ENCODE data around the gene RAD51B.

Gene RAD51B

GRCh38 chr14:68139431-68140075, 320.0 kb downstream of the RAD51B start:
- H3K4me3 ChIP-seq (replicated peaks in 1 of 2; ENCODE audit: low read depth in 2 of 2, low read length in 2 of 2) = no peak overlapping the region
- TF ChIP-seq CTCF (IDR thresholded peaks at IDR 0.05; ENCODE audit: low read depth, low read length) = no peak
- DNase-seq (ENCODE audit: low read depth in 2 of 2) = no peak

DNA sequence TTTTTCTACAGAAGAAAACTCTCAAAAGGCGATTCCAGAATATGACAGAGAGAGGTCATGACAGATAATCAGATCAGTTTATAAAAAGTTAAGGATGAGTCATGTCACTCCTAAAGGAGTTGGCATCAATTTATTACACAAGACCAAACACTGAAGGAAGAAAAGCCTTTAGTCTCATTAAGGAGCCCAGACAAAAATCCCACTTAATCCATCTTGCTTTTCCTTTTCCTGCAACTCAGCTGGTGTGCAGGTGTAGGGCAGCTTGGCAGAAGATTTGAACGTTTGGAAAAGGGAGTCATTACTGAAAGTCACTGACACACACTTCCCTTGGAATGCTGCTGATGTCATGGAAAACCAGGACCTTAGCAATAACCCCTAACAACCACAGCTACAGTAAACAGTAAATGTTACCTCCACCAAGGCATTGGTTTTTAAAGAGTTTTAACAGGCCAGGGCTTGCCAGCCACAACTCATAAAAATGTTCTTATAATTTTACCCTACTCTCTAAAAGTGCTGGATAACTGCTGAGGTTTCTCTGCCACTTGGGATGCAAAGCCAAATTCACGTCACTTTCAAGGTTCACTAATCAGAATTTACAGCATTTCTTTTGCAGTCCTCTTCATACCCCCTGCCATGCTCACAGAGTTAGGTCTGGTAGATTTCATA, 320.6 kb downstream of the RAD51B start:
- no peak overlapping the region for H3K4me3 ChIP-seq (replicated peaks in 1 of 2; ENCODE audit: low read depth in 2 of 2, low read length in 2 of 2)
- DNase-seq (ENCODE audit: low read depth in 2 of 2) = peak; percentile 93 to 98

GRCh38 chr14:68140806-68141205, 321.2 kb downstream of the RAD51B start:
- no peak for DNase-seq (ENCODE audit: low read depth in 2 of 2)
- H3K4me3 ChIP-seq (replicated peaks in 1 of 2; ENCODE audit: low read depth in 2 of 2, low read length in 2 of 2) = no peak overlapping the region
- TF ChIP-seq CTCF (IDR thresholded peaks at IDR 0.05; ENCODE audit: low read depth, low read length) = no peak

More for the DNA sequence above, 320.6 kb downstream of the RAD51B start:
- no peak for TF ChIP-seq CTCF (IDR thresholded peaks at IDR 0.05; ENCODE audit: low read depth, low read length)

GRCh38 chr14:68141281-68142088, 321.9 kb downstream of the RAD51B start:
- TF ChIP-seq CTCF (IDR thresholded peaks at IDR 0.05; ENCODE audit: low read depth, low read length) = no peak
- no peak overlapping the region for H3K4me3 ChIP-seq (replicated peaks in 1 of 2; ENCODE audit: low read depth in 2 of 2, low read length in 2 of 2)
- peak; percentile 46 to 70 for DNase-seq (ENCODE audit: low read depth in 2 of 2)

DNA sequence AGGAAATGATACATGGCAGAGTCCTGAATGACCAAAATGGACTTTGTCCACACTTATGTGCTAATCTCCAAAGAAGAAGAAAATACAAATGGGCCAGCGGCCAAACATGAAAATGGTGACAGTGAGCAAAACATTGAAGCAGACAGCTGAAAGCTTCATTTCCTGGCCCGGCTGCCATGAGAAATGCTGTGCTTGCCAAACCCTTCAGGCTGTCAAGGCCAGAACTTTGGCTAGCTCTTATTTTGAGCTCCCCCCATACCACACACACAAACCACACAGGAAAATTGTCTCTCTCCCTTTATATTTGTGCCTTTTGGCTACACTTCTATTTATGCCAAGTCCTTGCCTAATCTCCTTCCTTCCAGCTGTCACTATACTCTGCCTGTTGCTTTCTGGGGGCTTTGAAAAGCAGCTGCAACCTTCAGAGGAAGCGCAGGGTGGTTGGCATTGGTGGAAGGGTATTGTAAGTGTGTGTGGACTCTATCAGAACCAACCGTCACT, 323.8 kb downstream of the RAD51B start:
- no peak overlapping the region for H3K4me3 ChIP-seq (replicated peaks in 1 of 2; ENCODE audit: low read depth in 2 of 2, low read length in 2 of 2)
- DNase-seq (ENCODE audit: low read depth in 2 of 2) = peak; percentile 93 to 98
- TF ChIP-seq CTCF (IDR thresholded peaks at IDR 0.05; ENCODE audit: low read depth, low read length) = no peak

- H3K4me3 ChIP-seq (replicated peaks in 1 of 2; ENCODE audit: low read depth in 2 of 2, low read length in 2 of 2) = no peak overlapping the region
- TF ChIP-seq CTCF (IDR thresholded peaks at IDR 0.05; ENCODE audit: low read depth, low read length) = no peak
- DNase-seq (ENCODE audit: low read depth in 2 of 2) = peak; percentile 80 to 93
These were observed 324.6 kb downstream of the RAD51B start for GRCh38 chr14:68144051-68144681.

Data from cardiac fibroblast (primary cell).